GM12864 (cell line): Measurements from ENCODE around the gene TPI1.

Experiments
- DNase-seq: peaks from one replicate; pipeline ENCODE4 v3.0.0-alpha.2; 2011; ENCODE audit warnings: low read depth
- H3K4me3 ChIP-seq: 2 replicates; pipeline ENCODE4 v1.5.1; 2011; ENCODE audit warnings: mild to moderate bottlenecking, low read depth, low read length, control low read depth
- TF ChIP-seq, protein P1 (sequence below): IDR thresholded peaks from 2 replicates; pipeline ENCODE4 v1.5.1; 2011; ENCODE audit warnings: low read depth, mild to moderate bottlenecking, moderate library complexity, low read length, control low read depth, inconsistent platforms; ENCODE audit errors: missing control alignments

The TPI1 gene

DNA sequence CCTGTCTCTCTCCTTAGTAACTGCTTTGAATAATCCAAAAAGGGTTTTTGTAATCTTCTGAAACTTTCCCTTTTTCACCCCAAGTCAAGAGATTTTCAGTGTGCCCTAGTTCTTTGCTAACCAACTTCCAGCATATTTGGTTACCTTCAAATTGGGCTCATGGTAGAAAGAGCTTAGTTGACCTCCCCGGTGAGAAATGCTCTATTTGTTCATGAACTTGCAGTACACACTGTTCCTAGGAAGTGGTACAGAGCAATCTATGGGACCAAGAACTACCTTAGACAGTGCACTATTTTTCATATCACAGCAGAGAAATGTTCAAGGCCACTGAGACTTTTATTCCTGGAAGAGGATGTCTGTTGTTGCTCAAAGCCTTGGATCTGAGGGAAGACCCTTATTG is 13.7 kb upstream of the TPI1 start:
- peak overlapping the region; percentile 63; the same call in 1 of the 2 replicates for H3K4me3 ChIP-seq
- TF ChIP-seq, protein P1, sequence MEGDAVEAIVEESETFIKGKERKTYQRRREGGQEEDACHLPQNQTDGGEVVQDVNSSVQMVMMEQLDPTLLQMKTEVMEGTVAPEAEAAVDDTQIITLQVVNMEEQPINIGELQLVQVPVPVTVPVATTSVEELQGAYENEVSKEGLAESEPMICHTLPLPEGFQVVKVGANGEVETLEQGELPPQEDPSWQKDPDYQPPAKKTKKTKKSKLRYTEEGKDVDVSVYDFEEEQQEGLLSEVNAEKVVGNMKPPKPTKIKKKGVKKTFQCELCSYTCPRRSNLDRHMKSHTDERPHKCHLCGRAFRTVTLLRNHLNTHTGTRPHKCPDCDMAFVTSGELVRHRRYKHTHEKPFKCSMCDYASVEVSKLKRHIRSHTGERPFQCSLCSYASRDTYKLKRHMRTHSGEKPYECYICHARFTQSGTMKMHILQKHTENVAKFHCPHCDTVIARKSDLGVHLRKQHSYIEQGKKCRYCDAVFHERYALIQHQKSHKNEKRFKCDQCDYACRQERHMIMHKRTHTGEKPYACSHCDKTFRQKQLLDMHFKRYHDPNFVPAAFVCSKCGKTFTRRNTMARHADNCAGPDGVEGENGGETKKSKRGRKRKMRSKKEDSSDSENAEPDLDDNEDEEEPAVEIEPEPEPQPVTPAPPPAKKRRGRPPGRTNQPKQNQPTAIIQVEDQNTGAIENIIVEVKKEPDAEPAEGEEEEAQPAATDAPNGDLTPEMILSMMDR, result no peak
- DNase-seq, result no peak

DNA sequence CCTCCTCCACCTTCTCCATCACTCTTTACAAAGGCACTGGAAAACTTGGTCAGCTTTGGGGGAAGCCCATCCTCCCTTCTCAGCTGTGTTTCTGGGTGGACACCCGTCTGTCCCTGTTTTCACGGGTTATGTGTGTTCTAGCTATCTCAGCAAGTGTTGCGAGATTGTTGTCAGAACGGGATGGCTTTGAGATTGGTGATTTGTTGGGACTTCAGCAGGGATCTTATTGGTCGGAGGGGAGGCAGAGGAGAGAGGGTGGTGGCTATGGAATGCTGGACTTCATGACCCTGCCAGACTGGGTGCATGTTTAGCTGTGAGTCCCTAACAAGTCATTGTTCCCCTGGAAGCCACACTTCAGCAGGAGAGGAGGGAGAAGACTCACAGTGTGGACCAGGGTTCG is 13.3 kb upstream of the TPI1 start:
- TF ChIP-seq, protein P1, result no peak
- no peak for DNase-seq
- H3K4me3 ChIP-seq, result no peak overlapping the region

DNA sequence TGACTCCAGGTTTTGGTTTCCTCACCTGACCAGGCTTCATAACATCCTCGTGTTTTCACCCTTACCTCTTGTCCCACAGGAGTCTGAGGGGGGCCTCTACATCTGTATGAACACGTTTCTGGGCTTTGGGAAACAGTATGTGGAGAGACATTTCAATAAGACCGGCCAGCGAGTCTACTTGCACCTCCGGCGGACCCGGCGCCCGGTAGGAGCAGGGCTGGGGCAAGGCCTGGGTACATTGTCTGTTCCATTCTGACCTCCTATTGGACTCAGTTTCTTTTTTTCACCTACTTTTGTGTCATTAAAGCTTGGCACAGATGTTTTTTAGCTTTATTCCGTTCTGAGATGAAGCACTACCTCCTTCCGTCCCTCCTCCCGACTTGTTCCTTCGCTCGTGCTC is 12.0 kb upstream of the TPI1 start:
- TF ChIP-seq, protein P1, result no peak
- H3K4me3 ChIP-seq, result no peak overlapping the region
- DNase-seq, result no peak

DNA sequence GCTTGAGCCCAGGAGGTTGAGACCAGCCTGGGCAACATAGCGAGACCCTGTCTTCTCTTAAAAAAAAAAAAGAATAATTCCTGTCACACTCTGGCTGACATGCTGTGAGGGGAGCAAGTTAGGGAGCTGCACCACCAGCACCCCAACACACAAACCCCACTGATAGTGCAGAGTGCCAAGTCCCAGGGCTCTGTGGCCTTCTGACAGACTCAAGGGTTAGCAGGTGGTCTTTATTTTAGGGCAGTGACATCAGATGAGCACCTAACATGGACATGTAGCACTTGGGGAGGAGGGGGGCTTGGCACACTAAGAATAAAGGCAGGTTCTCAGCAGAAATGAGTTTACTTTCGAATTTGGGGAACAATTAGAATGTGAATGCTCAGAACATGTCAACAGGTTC is 8.5 kb upstream of the TPI1 start:
- DNase-seq, result no peak
- TF ChIP-seq, protein P1, result no peak
- no peak overlapping the region for H3K4me3 ChIP-seq

DNA sequence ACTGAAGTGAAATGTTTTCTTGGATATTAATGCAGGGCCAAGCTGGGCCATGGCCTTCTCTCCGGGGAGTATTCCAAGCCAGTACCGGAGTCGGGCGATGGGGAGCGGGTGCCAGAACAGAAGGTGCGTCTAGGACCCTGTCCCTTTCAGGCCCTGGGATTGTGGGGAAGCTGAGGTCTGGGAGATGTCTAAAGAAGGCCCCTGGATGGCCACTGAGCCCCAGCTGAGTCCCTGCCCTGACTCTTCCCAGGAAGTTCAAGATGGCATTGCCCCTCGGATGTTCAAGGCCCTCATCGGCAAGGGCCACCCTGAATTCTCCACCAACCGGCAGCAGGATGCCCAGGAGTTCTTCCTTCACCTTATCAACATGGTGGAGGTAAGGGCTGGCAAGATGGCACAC is 7.2 kb upstream of the TPI1 start:
- TF ChIP-seq, protein P1, result no peak
- DNase-seq, result no peak
- no peak overlapping the region for H3K4me3 ChIP-seq

DNA sequence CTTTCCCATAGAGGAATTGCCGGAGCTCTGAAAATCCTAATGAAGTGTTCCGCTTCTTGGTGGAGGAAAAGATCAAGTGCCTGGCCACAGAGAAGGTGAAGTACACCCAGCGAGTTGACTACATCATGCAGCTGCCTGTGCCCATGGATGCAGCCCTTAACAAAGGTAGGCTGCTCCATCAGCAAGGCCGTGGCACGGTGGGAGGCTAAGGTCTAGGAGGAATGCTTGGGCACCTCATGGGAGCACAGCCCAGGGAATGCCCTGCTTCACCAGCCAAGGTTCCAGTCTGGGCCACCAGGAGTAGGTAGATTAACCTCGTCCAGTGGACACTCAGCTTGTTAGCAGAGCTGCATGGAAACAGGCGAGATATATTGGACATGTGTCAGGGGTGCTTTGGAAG is 6.4 kb upstream of the TPI1 start:
- TF ChIP-seq, protein P1, result no peak
- no peak for DNase-seq
- H3K4me3 ChIP-seq, result no peak overlapping the region

DNA sequence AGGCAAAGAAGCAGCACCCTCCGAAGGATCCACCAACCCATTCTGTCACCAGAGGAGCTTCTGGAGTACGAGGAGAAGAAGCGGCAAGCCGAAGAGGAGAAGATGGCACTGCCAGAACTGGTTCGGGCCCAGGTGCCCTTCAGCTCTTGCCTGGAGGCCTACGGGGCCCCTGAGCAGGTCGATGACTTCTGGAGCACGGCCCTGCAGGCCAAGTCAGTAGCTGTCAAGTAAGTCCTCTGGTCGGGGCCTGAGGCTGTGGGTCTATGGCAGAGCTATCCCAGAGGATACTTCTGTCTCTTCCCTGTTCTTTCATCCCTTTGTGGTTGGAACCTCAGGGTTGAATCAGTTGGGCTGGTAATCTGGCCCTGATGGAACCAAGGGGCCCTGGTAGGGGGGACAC is 5.9 kb upstream of the TPI1 start:
- H3K4me3 ChIP-seq, result no peak overlapping the region
- DNase-seq, result no peak
- TF ChIP-seq, protein P1, result no peak
